Tibial nerve (tissue), 4 donors: ENCODE measurements around the gene C9orf78. TPM values are rescaled to one million over a fixed set of nuclear protein-coding genes. Genes with fewer than 3 reads are reported as not detected.
A peak's percentile ranks its signal among the peaks of the same experiment; 100 is the strongest.

Experiments used
- DNase-seq, 2 donors: peaks; one replicate each; pipeline ENCODE4 v3.0.0-alpha.2; 2019; ENCODE audit warnings: low spot score in 2 of 2
- H3K27ac ChIP-seq, 4 donors: fragments of 200-600 bp; sonication (generic) in 3 of 4; one replicate each; pipeline ENCODE4 v1.5.1; 2017 to 2019; ENCODE audit warnings: mild to moderate bottlenecking in 1 of 4
- H3K27me3 ChIP-seq, 2 donors: fragments of 200-600 bp; sonication (generic) in 1 of 2; one replicate each; pipeline versions ENCODE4 v1.5.1 to v1.6.0; 2017 to 2019
- H3K36me3 ChIP-seq, 3 donors: fragments of 200-600 bp; sonication (generic); one replicate each; pipeline ENCODE4 v1.5.1; 2018 to 2019
- H3K4me1 ChIP-seq, 4 donors: fragments of 200-600 bp; sonication (generic) in 3 of 4; one replicate each; pipeline ENCODE4 v1.5.1; 2017 to 2019
- H3K4me3 ChIP-seq, 4 donors: fragments of 200-600 bp; sonication (generic) in 3 of 4; one replicate each; pipeline ENCODE4 v1.5.1; 2017 to 2019; ENCODE audit warnings: mild to moderate bottlenecking in 1 of 4, moderate library complexity in 1 of 4
- H3K9me3 ChIP-seq, 4 donors: fragments of 200-600 bp; sonication (generic) in 3 of 4; one replicate each; pipeline ENCODE4 v1.5.1; 2017 to 2019
- CTCF ChIP-seq, 5 experiments: fragments of 200-600 bp in 3 of 5; fragments of 450-650 bp in 2 of 5; sonication (generic) in 3 of 5; IDR thresholded peaks; one replicate each; pipeline ENCODE4 v1.5.1; 2016 to 2019; ENCODE audit warnings: antibody characterized with exemption in 5 of 5, mild to moderate bottlenecking in 3 of 5, moderate library complexity in 2 of 5
- EP300 ChIP-seq, 2 donors: sonication (generic); formaldehyde crosslinking; IDR thresholded peaks; one replicate each; pipeline ENCODE4 v1.6.1; 2017; ENCODE audit warnings: antibody characterized with exemption in 2 of 2, mild to moderate bottlenecking in 1 of 2
- POLR2A ChIP-seq, 2 donors: fragments of 450-650 bp; IDR thresholded peaks; one replicate each; pipeline ENCODE4 v1.6.1; 2017; ENCODE audit warnings: antibody characterized with exemption in 2 of 2, mild to moderate bottlenecking in 2 of 2, moderate library complexity in 2 of 2
- WGBS, 2 donors: methylation state at CpG; one replicate each; pipeline ENCODE4 v1.1.5; 2018; 5-methylcytosine and 5-hydroxymethylcytosine counted together
- total RNA-seq, 4 donors: library from RNA; depleted of rRNA; stranded (reverse); fragments of >200 nt; gene quantifications; one replicate each; pipeline ENCODE4 v1.1.0, GENCODE V29; 2016

Gene C9orf78
- total RNA-seq, 4 donors from 2014 or later, result 44.4 to 61.2 (median 52.7) TPM

GRCh38 chr9:129866394-129867135 lies 31.5 kb upstream of the C9orf78 start:
- H3K36me3 ChIP-seq, result peaks cover 0 to 89% (median 8%) of the 10 kb centered on the region in 3 donors
- no peak for DNase-seq
- H3K27me3 ChIP-seq, result no peaks in the 10 kb centered on the region
- no peaks in the 10 kb centered on the region for H3K9me3 ChIP-seq
- no peaks in the 10 kb centered on the region for H3K4me1 ChIP-seq
- WGBS, 2 donors, result 71 to 72% methylated on average over 16 to 17 of the region's 17 CpGs
- TF ChIP-seq CTCF (IDR thresholded peaks at IDR 0.05) (no peak), POLR2A (IDR thresholded peaks at IDR 0.05) (no peak), EP300 (IDR thresholded peaks at IDR 0.05) (no peak)
- H3K4me3 ChIP-seq, result no peak overlapping the region
- H3K27ac ChIP-seq, result peak overlapping the region in 1 of 4 donors; percentile 19

- Histone ChIP-seq H3K9me3 (no peaks in the 10 kb centered on the region), H3K4me3 (no peak overlapping the region), H3K27me3 (no peaks in the 10 kb centered on the region), H3K27ac (peak overlapping the region in 1 of 4 donors; percentile 34), H3K4me1 (no peaks in the 10 kb centered on the region), H3K36me3 (peaks cover 3 to 94% (median 16%) of the 10 kb centered on the region in 3 donors)
- WGBS, 2 donors, result 76 to 81% methylated on average over 13 of the region's 14 CpGs
- TF ChIP-seq EP300 (IDR thresholded peaks at IDR 0.05), result no peak
- TF ChIP-seq POLR2A (IDR thresholded peaks at IDR 0.05), result no peak
- no peak for TF ChIP-seq CTCF (IDR thresholded peaks at IDR 0.05)
- DNase-seq, result no peak
These were observed 30.7 kb upstream of the C9orf78 start for GRCh38 chr9:129865668-129866320.

- no peak for TF ChIP-seq CTCF (IDR thresholded peaks at IDR 0.05)
- no peak for TF ChIP-seq EP300 (IDR thresholded peaks at IDR 0.05)
- TF ChIP-seq POLR2A (IDR thresholded peaks at IDR 0.05), result no peak
- Histone ChIP-seq H3K27ac (no peak overlapping the region), H3K4me3 (no peak overlapping the region), H3K4me1 (no peaks in the 10 kb centered on the region), H3K27me3 (no peaks in the 10 kb centered on the region), H3K9me3 (no peaks in the 10 kb centered on the region), H3K36me3 (peaks cover 3 to 94% (median 20%) of the 10 kb centered on the region in 3 donors)
- 56 to 60% methylated on average over 9 to 11 of the region's 11 CpGs for WGBS, 2 donors
- DNase-seq, result no peak
These were observed 30.0 kb upstream of the C9orf78 start for GRCh38 chr9:129864991-129865647.

GRCh38 chr9:129863059-129863690 lies 28.1 kb upstream of the C9orf78 start:
- H3K27ac ChIP-seq, result no peak overlapping the region
- DNase-seq, result no peak
- TF ChIP-seq CTCF (IDR thresholded peaks at IDR 0.05), result no peak
- TF ChIP-seq EP300 (IDR thresholded peaks at IDR 0.05), result no peak
- no peak for TF ChIP-seq POLR2A (IDR thresholded peaks at IDR 0.05)
- H3K27me3 ChIP-seq, result no peaks in the 10 kb centered on the region
- H3K4me3 ChIP-seq, result no peak overlapping the region
- H3K36me3 ChIP-seq, result peaks cover 3 to 87% (median 25%) of the 10 kb centered on the region in 3 donors
- WGBS, 2 donors, result 59 to 81% methylated on average over 12 to 14 of the region's 14 CpGs
- H3K4me1 ChIP-seq, result no peaks in the 10 kb centered on the region
- no peaks in the 10 kb centered on the region for H3K9me3 ChIP-seq
